ENCODE data around the gene C2orf92.

The C2orf92 gene

DNA sequence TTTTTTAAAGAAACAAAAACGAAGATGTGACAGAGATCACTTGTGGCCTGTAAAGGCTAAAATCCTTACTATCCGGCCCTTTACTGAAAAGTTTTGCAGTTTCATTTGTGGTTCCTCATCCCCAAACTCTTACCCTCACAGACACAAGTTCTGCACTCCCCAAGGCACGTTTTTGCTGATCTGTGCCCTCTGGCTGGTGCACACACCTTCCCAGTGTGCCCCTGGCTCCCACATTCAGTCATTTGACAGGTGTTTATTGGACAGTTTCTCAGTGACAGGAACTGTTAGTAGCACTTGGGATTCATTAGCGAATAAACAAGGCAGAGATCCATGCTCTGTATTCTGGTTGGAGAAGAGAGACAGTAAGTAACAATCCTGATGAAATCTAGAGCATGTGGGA lies 66.7 kb downstream of the C2orf92 start:
- POLR2A ChIA-PET, result no interaction called here
- CTCF ChIA-PET, result no interaction called here
- TF ChIP-seq FOXM1 (IDR thresholded peaks at IDR 0.05; ENCODE audit: borderline replicate concordance) (no peak), ARNT (IDR thresholded peaks at IDR 0.05) (no peak), ELF4 (IDR thresholded peaks at IDR 0.05) (no peak), ZNF384 (IDR thresholded peaks at IDR 0.05) (no peak), BHLHE40 (IDR thresholded peaks at IDR 0.05; ENCODE audit: borderline replicate concordance) (no peak), SUZ12 (IDR thresholded peaks at IDR 0.05) (no peak), NFRKB (IDR thresholded peaks at IDR 0.05) (no peak), CTBP1 (IDR thresholded peaks at IDR 0.05; ENCODE audit: borderline replicate concordance) (no peak), HDGF (IDR thresholded peaks at IDR 0.05; ENCODE audit: borderline replicate concordance) (no peak), FOXA1 (IDR thresholded peaks at IDR 0.05) (no peak), SP1 (IDR thresholded peaks at IDR 0.05) (no peak), TARDBP (IDR thresholded peaks at IDR 0.05) (no peak), L3MBTL2 (conservative IDR thresholded peaks at IDR 0.05) (no peak), LEF1 (IDR thresholded peaks at IDR 0.05; ENCODE audit: borderline replicate concordance) (no peak), FOXK2 (IDR thresholded peaks at IDR 0.05) (no peak)
- TF ChIP-seq, protein P1, sequence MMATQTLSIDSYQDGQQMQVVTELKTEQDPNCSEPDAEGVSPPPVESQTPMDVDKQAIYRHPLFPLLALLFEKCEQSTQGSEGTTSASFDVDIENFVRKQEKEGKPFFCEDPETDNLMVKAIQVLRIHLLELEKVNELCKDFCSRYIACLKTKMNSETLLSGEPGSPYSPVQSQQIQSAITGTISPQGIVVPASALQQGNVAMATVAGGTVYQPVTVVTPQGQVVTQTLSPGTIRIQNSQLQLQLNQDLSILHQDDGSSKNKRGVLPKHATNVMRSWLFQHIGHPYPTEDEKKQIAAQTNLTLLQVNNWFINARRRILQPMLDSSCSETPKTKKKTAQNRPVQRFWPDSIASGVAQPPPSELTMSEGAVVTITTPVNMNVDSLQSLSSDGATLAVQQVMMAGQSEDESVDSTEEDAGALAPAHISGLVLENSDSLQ (IDR thresholded peaks at IDR 0.05), result no peak
- no peak for DNase-seq (ENCODE audit: extremely low spot score)

- ChIA-PET POLR2A (no interaction called here), CTCF (no interaction called here)
- no peak for DNase-seq (ENCODE audit: extremely low spot score)
- TF ChIP-seq ZNF384 (IDR thresholded peaks at IDR 0.05) (no peak), LEF1 (IDR thresholded peaks at IDR 0.05; ENCODE audit: borderline replicate concordance) (no peak), ELF4 (IDR thresholded peaks at IDR 0.05) (no peak), FOXA1 (IDR thresholded peaks at IDR 0.05) (no peak), L3MBTL2 (conservative IDR thresholded peaks at IDR 0.05) (no peak), HDGF (IDR thresholded peaks at IDR 0.05; ENCODE audit: borderline replicate concordance) (no peak)
- TF ChIP-seq, protein P1 (IDR thresholded peaks at IDR 0.05), result no peak
Measured at GRCh38 chr2:97736608-97737330, 67.3 kb downstream of the C2orf92 start.

DNA sequence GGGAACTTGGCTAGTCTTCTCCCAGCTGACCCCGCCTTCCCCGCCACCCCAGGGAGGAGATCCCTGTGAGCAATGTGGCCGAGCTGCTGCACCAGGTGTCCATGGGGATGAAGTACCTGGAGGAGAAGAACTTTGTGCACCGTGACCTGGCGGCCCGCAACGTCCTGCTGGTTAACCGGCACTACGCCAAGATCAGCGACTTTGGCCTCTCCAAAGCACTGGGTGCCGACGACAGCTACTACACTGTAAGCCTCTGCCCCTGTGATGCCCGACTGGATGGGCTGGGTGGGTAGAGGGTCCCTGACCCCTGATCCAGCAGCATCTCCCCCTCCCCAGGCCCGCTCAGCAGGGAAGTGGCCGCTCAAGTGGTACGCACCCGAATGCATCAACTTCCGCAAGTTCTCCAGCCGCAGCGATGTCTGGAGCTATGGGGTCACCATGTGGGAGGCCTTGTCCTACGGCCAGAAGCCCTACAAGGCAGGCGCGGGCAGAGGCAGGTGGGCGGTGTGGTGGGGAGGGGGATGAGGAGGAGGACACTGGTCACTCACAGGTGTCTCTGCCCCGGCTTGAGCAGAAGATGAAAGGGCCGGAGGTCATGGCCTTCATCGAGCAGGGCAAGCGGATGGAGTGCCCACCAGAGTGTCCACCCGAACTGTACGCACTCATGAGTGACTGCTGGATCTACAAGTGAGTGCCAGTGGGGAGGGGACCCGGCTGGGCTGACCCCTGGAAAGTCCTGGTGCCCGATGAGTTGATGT lies 68.1 kb downstream of the C2orf92 start:
- POLR2A ChIA-PET, result no interaction called here
- CTCF ChIA-PET, result interaction anchor here (1.4 kb wide), 1 partner anchor 28 kb away, joined by 4 read pairs; no protein-coding TSS in a partner anchor
- TF ChIP-seq NFRKB (IDR thresholded peaks at IDR 0.05) (no peak), FOXK2 (IDR thresholded peaks at IDR 0.05) (no peak), SP1 (IDR thresholded peaks at IDR 0.05) (no peak), ELF4 (IDR thresholded peaks at IDR 0.05) (no peak), FOXA1 (IDR thresholded peaks at IDR 0.05) (no peak), HDGF (IDR thresholded peaks at IDR 0.05; ENCODE audit: borderline replicate concordance) (no peak), SUZ12 (IDR thresholded peaks at IDR 0.05) (no peak), L3MBTL2 (conservative IDR thresholded peaks at IDR 0.05) (no peak), ZNF384 (IDR thresholded peaks at IDR 0.05) (no peak)
- TF ChIP-seq, protein P1 (IDR thresholded peaks at IDR 0.05), result no peak
- no peak for DNase-seq (ENCODE audit: extremely low spot score)

GRCh38 chr2:97738179-97739019 lies 68.9 kb downstream of the C2orf92 start:
- TF ChIP-seq ELF4 (IDR thresholded peaks at IDR 0.05) (no peak), FOXM1 (IDR thresholded peaks at IDR 0.05; ENCODE audit: borderline replicate concordance) (no peak), HDGF (IDR thresholded peaks at IDR 0.05; ENCODE audit: borderline replicate concordance) (no peak), FOXA1 (IDR thresholded peaks at IDR 0.05) (no peak), TARDBP (IDR thresholded peaks at IDR 0.05) (no peak), FOXK2 (IDR thresholded peaks at IDR 0.05) (no peak), NFRKB (IDR thresholded peaks at IDR 0.05) (no peak), SUZ12 (IDR thresholded peaks at IDR 0.05) (no peak), BHLHE40 (IDR thresholded peaks at IDR 0.05; ENCODE audit: borderline replicate concordance) (no peak), ZNF384 (IDR thresholded peaks at IDR 0.05) (no peak), ARNT (IDR thresholded peaks at IDR 0.05) (no peak), LEF1 (IDR thresholded peaks at IDR 0.05; ENCODE audit: borderline replicate concordance) (no peak), L3MBTL2 (conservative IDR thresholded peaks at IDR 0.05) (no peak)
- TF ChIP-seq, protein P1 (IDR thresholded peaks at IDR 0.05), result no peak
- CTCF ChIA-PET, result interaction anchor here (1.4 kb wide), 1 partner anchor 29 kb away, joined by 4 read pairs; no protein-coding TSS in a partner anchor
- DNase-seq (ENCODE audit: extremely low spot score), result no peak
- POLR2A ChIA-PET, result no interaction called here

Measured in HEK293T (cell line).